ENCODE results near the gene ZMYM4.

DNA sequence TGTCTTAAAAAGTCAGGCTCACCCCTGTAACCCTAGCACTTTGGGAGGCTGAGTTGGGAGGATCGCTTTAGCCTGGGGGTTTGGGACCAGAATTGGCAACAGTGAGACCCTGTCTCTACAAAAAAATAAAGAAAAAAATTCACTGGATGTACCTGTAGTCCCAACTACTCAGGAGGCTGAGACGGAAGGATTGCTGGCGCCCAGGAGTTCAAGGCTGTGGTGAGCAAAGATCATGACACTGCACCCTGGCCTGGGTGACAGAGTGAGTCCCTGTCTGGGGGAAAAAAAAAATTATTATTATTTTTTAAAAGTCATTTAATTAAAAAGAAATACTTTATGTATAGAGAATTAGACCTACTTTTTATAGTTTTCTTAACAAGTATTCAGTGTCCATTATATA lies 47.1 kb downstream of the ZMYM4 start:
- TF ChIP-seq POLR2AphosphoS5 (IDR thresholded peaks at IDR 0.05): no peak
- TF ChIP-seq, protein P1, sequence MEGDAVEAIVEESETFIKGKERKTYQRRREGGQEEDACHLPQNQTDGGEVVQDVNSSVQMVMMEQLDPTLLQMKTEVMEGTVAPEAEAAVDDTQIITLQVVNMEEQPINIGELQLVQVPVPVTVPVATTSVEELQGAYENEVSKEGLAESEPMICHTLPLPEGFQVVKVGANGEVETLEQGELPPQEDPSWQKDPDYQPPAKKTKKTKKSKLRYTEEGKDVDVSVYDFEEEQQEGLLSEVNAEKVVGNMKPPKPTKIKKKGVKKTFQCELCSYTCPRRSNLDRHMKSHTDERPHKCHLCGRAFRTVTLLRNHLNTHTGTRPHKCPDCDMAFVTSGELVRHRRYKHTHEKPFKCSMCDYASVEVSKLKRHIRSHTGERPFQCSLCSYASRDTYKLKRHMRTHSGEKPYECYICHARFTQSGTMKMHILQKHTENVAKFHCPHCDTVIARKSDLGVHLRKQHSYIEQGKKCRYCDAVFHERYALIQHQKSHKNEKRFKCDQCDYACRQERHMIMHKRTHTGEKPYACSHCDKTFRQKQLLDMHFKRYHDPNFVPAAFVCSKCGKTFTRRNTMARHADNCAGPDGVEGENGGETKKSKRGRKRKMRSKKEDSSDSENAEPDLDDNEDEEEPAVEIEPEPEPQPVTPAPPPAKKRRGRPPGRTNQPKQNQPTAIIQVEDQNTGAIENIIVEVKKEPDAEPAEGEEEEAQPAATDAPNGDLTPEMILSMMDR (IDR thresholded peaks at IDR 0.05): no peak

Measured in breast epithelium (tissue), 3 donors.